Activated CD8-positive, alpha-beta memory T cell treated with anti-CD3 and anti-CD28 coated beads for 4 hours (primary cell): Measurements from ENCODE around the gene AP5Z1.

Experiments
- DNase-seq, 2 donors: peaks; one replicate each; pipeline ENCODE4 v3.0.0-alpha.2; 2020; ENCODE audit warnings: low read depth in 2 of 2

Gene AP5Z1

GRCh38 chr7:4766666-4767519 lies 8.5 kb upstream of the AP5Z1 start:
- no peak for DNase-seq

GRCh38 chr7:4768597-4769569 lies 6.5 kb upstream of the AP5Z1 start:
- no peak for DNase-seq

GRCh38 chr7:4769761-4770160 lies 5.7 kb upstream of the AP5Z1 start:
- no peak for DNase-seq

GRCh38 chr7:4770886-4771285 lies 4.5 kb upstream of the AP5Z1 start:
- DNase-seq: no peak

GRCh38 chr7:4771737-4772136 lies 3.7 kb upstream of the AP5Z1 start:
- no peak for DNase-seq

- DNase-seq: no peak
Measured at GRCh38 chr7:4772306-4772705, 3.1 kb upstream of the AP5Z1 start.

GRCh38 chr7:4774007-4774406 lies 1.4 kb upstream of the AP5Z1 start:
- no peak for DNase-seq

GRCh38 chr7:4774658-4775249 lies 669 bp upstream of the AP5Z1 start:
- DNase-seq: no peak

- DNase-seq: peak in 1 of 2 donors; percentile 21
Measured at GRCh38 chr7:4775848-4776623, 613 bp downstream of the AP5Z1 start.

GRCh38 chr7:4779118-4779517 lies 3.7 kb downstream of the AP5Z1 start:
- DNase-seq: no peak

GRCh38 chr7:4781366-4782069 lies 6.1 kb downstream of the AP5Z1 start:
- no peak for DNase-seq

GRCh38 chr7:4782333-4783291 lies 7.2 kb downstream of the AP5Z1 start:
- no peak for DNase-seq

- DNase-seq: no peak
Measured at GRCh38 chr7:4783292-4783652, 7.8 kb downstream of the AP5Z1 start.

GRCh38 chr7:4783762-4784351 lies 8.4 kb downstream of the AP5Z1 start:
- no peak for DNase-seq

GRCh38 chr7:4784799-4785198 lies 9.4 kb downstream of the AP5Z1 start:
- no peak for DNase-seq

- DNase-seq: no peak
Measured at GRCh38 chr7:4785371-4785770, 9.9 kb downstream of the AP5Z1 start.

GRCh38 chr7:4786015-4786414 lies 10.6 kb downstream of the AP5Z1 start:
- DNase-seq: no peak

- DNase-seq: no peak
Measured at GRCh38 chr7:4787541-4787940, 12.1 kb downstream of the AP5Z1 start.

GRCh38 chr7:4787947-4788626 lies 12.7 kb downstream of the AP5Z1 start:
- no peak for DNase-seq
